Urinary bladder (tissue), 4 donors: ENCODE measurements around the gene ARFIP1. TPM values are rescaled to one million over a fixed set of nuclear protein-coding genes. Genes with fewer than 3 reads are reported as not detected.

Experiments used
- DNase-seq: peaks from one replicate; pipeline ENCODE4 v3.0.0-alpha.2; 2015; ENCODE audit errors: extremely low spot score
- H3K27ac ChIP-seq: one replicate; pipeline ENCODE4 v1.5.1; 2013; ENCODE audit warnings: low read depth, mild to moderate bottlenecking, moderate library complexity
- H3K36me3 ChIP-seq: one replicate; pipeline ENCODE4 v1.6.1; 2013; ENCODE audit warnings: mild to moderate bottlenecking, moderate library complexity; ENCODE audit not compliant: insufficient read depth
- H3K4me1 ChIP-seq: one replicate; pipeline ENCODE4 v1.6.1; 2013; ENCODE audit warnings: mild to moderate bottlenecking, moderate library complexity; ENCODE audit not compliant: insufficient read depth
- H3K4me3 ChIP-seq: one replicate; pipeline ENCODE4 v1.5.1; 2013; ENCODE audit warnings: low read depth, low read length
- WGBS: extraction: QIAGEN DNeasy Blood & Tissue Kit; methylation state at CpG from one replicate; pipeline ENCODE4 v1.1.7; 2013; 5-methylcytosine and 5-hydroxymethylcytosine counted together
- polyA plus RNA-seq: library from polyadenylated mRNA; stranded (reverse); fragments of 200-250 nt; gene quantifications from one replicate; pipeline ENCODE4 v1.2.3, GENCODE V29; 2013
- total RNA-seq: library from RNA; depleted of rRNA; stranded (reverse); fragments of >200 nt; gene quantifications from one replicate; pipeline ENCODE4 v1.2.3, GENCODE V29; 2014
- donor health status: healthy with polysubstance abuse.
- donor health status: healthy.

The ARFIP1 gene
- total and polyA plus RNA-seq, 2 donors, result 23.4 to 64.6 TPM

- no peak for DNase-seq
- WGBS, result 71% methylated on average over 1 of the region's 1 CpG
- Histone ChIP-seq H3K36me3 (no peaks in the 10 kb centered on the region), H3K4me3 (no peak overlapping the region), H3K27ac (no peak overlapping the region), H3K4me1 (no peaks in the 10 kb centered on the region)
Observed at GRCh38 chr4:152773953-152774352, 5.8 kb upstream of the ARFIP1 start.

- no peaks in the 10 kb centered on the region for H3K36me3 ChIP-seq
- no peaks in the 10 kb centered on the region for H3K4me1 ChIP-seq
- no peak overlapping the region for H3K4me3 ChIP-seq
- no peak for DNase-seq
- no peak overlapping the region for H3K27ac ChIP-seq
Observed at GRCh38 chr4:152776352-152776751, 3.4 kb upstream of the ARFIP1 start.

GRCh38 chr4:152777488-152777887 lies 2.3 kb upstream of the ARFIP1 start:
- Histone ChIP-seq H3K27ac (no peak overlapping the region), H3K36me3 (no peaks in the 10 kb centered on the region), H3K4me3 (no peak overlapping the region), H3K4me1 (no peaks in the 10 kb centered on the region)
- no peak for DNase-seq
- WGBS, result 93% methylated on average over 1 of the region's 1 CpG

- no peaks in the 10 kb centered on the region for H3K36me3 ChIP-seq
- H3K4me3 ChIP-seq, result peak overlapping the region; percentile 70
- no peaks in the 10 kb centered on the region for H3K4me1 ChIP-seq
- peak; percentile 26 for DNase-seq
- WGBS, result 2% methylated on average over 30 of the region's 30 CpGs
- H3K27ac ChIP-seq, result no peak overlapping the region
Observed at GRCh38 chr4:152778656-152779512, 870 bp upstream of the ARFIP1 start.

GRCh38 chr4:152780267-152780778 lies 569 bp downstream of the ARFIP1 start:
- 1% methylated on average over 14 of the region's 14 CpGs for WGBS
- no peak for DNase-seq
- H3K4me3 ChIP-seq, result peak overlapping the region; percentile 70
- peaks cover 3% of the 10 kb centered on the region for H3K4me1 ChIP-seq
- H3K36me3 ChIP-seq, result no peaks in the 10 kb centered on the region
- peak overlapping the region; percentile 89 for H3K27ac ChIP-seq

GRCh38 chr4:152784490-152785350 lies 5.0 kb downstream of the ARFIP1 start:
- Histone ChIP-seq H3K36me3 (no peaks in the 10 kb centered on the region), H3K4me3 (no peak overlapping the region), H3K27ac (no peak overlapping the region), H3K4me1 (peaks cover 4% of the 10 kb centered on the region)
- 76% methylated on average over 4 of the region's 4 CpGs for WGBS
- DNase-seq, result no peak

- DNase-seq, result no peak
- 41% methylated on average over 3 of the region's 3 CpGs for WGBS
- Histone ChIP-seq H3K36me3 (no peaks in the 10 kb centered on the region), H3K27ac (no peak overlapping the region), H3K4me3 (no peak overlapping the region), H3K4me1 (peaks cover 4% of the 10 kb centered on the region)
Observed at GRCh38 chr4:152785639-152786615, 6.2 kb downstream of the ARFIP1 start.

GRCh38 chr4:152786627-152787026 lies 6.9 kb downstream of the ARFIP1 start:
- Histone ChIP-seq H3K4me1 (peaks cover 4% of the 10 kb centered on the region), H3K36me3 (no peaks in the 10 kb centered on the region), H3K4me3 (no peak overlapping the region), H3K27ac (no peak overlapping the region)
- WGBS, result 95% methylated on average over 1 of the region's 1 CpG
- no peak for DNase-seq

- peaks cover 2% of the 10 kb centered on the region for H3K4me1 ChIP-seq
- no peak for DNase-seq
- no peak overlapping the region for H3K27ac ChIP-seq
- 98% methylated on average over 3 of the region's 3 CpGs for WGBS
- H3K36me3 ChIP-seq, result no peaks in the 10 kb centered on the region
- H3K4me3 ChIP-seq, result no peak overlapping the region
Observed at GRCh38 chr4:152795891-152796290, 16.1 kb downstream of the ARFIP1 start.

GRCh38 chr4:152803541-152803940 lies 23.8 kb downstream of the ARFIP1 start:
- Histone ChIP-seq H3K36me3 (no peaks in the 10 kb centered on the region), H3K27ac (no peak overlapping the region), H3K4me1 (no peaks in the 10 kb centered on the region), H3K4me3 (no peak overlapping the region)
- WGBS, result 96% methylated on average over 1 of the region's 1 CpG
- no peak for DNase-seq

GRCh38 chr4:152805071-152805650 lies 25.4 kb downstream of the ARFIP1 start:
- Histone ChIP-seq H3K27ac (no peak overlapping the region), H3K4me3 (no peak overlapping the region), H3K36me3 (no peaks in the 10 kb centered on the region), H3K4me1 (no peaks in the 10 kb centered on the region)
- no peak for DNase-seq
- WGBS, result 99% methylated on average over 2 of the region's 2 CpGs

GRCh38 chr4:152805818-152806217 lies 26.1 kb downstream of the ARFIP1 start:
- no peak overlapping the region for H3K27ac ChIP-seq
- WGBS, result 72% methylated on average over 2 of the region's 2 CpGs
- DNase-seq, result peak; percentile 3

More at GRCh38 chr4:152805818-152806217, 26.1 kb downstream of the ARFIP1 start:
- Histone ChIP-seq H3K36me3 (no peaks in the 10 kb centered on the region), H3K4me1 (no peaks in the 10 kb centered on the region), H3K4me3 (no peak overlapping the region)
